Pulmonary artery endothelial cell (primary cell): ENCODE measurements around the gene NXF1. TPM values are rescaled to one million over a fixed set of nuclear protein-coding genes. Genes with fewer than 3 reads are reported as not detected.
"Not testable (repeated sequence)": the region's sequence is repeated elsewhere in the genome, so short reads cannot be mapped to it uniquely, and the experiment has no call there.

Source experiments
- DNase-seq: peaks from one replicate; pipeline ENCODE4 v3.0.0-alpha.2; 2011; ENCODE audit warnings: low read depth, low spot score
- total RNA-seq: library from RNA; depleted of rRNA; stranded (reverse); fragments of >200 nt; gene quantifications from 2 replicates; pipeline ENCODE4 v1.2.3, GENCODE V29; 2014

The NXF1 gene
- total RNA-seq, 1 donor from 2014 or later = 14.8 TPM

GRCh38 chr11:62832336-62833234 is 27.3 kb upstream of the NXF1 start, which contains the start of gene TEX54:
Gene TEX54, minus strand, starts transcription at chr11:62832841.
- DNase-seq = no peak

GRCh38 chr11:62831520-62832335 is 26.5 kb upstream of the NXF1 start, which contains the start of gene STX5:
Gene STX5, minus strand, starts transcription at chr11:62832051. Its CDS starts 808 bp downstream, at chr11:62831243.
- DNase-seq = peak; percentile 97

- DNase-seq = no peak
Measured at GRCh38 chr11:62830904-62831519, 25.8 kb upstream of the NXF1 start.

- not testable (repeated sequence) for DNase-seq
Measured at GRCh38 chr11:62828130-62828529, 22.9 kb upstream of the NXF1 start.

GRCh38 chr11:62823677-62824076 is 18.4 kb upstream of the NXF1 start:
- no peak for DNase-seq

GRCh38 chr11:62817129-62817528 is 11.9 kb upstream of the NXF1 start:
- DNase-seq = no peak

GRCh38 chr11:62816557-62816956 is 11.3 kb upstream of the NXF1 start:
- DNase-seq = no peak

- DNase-seq = no peak
Measured at GRCh38 chr11:62811659-62812058, 6.4 kb upstream of the NXF1 start.

- no peak for DNase-seq
Measured at GRCh38 chr11:62810748-62811147, 5.5 kb upstream of the NXF1 start.

- no peak for DNase-seq
Measured at GRCh38 chr11:62806611-62807121, 1.4 kb upstream of the NXF1 start.

- no peak for DNase-seq
Measured at GRCh38 chr11:62805961-62806441, 761 bp upstream of the NXF1 start.

GRCh38 chr11:62804310-62805075 is 747 bp downstream of the NXF1 start:
- no peak for DNase-seq

GRCh38 chr11:62801071-62801470 is 4.2 kb downstream of the NXF1 start:
- no peak for DNase-seq

GRCh38 chr11:62799486-62799885 is 5.8 kb downstream of the NXF1 start:
- no peak for DNase-seq

- no peak for DNase-seq
Measured at GRCh38 chr11:62796281-62796680, 9.0 kb downstream of the NXF1 start.

GRCh38 chr11:62794201-62794775 is 11.0 kb downstream of the NXF1 start:
- DNase-seq = no peak

- DNase-seq = no peak
Measured at GRCh38 chr11:62792202-62792575, 13.1 kb downstream of the NXF1 start.

- DNase-seq = no peak
Measured at GRCh38 chr11:62791501-62792201, 13.6 kb downstream of the NXF1 start, which contains the start of gene TMEM223. Gene TMEM223, minus strand, starts transcription at chr11:62792006. Its CDS starts 12 bp downstream, at chr11:62791994.

GRCh38 chr11:62789576-62789975 is 15.7 kb downstream of the NXF1 start:
- DNase-seq = no peak

GRCh38 chr11:62788991-62789390 is 16.2 kb downstream of the NXF1 start:
- DNase-seq = no peak
